ENCODE data around the gene ZBTB20.

DNA sequence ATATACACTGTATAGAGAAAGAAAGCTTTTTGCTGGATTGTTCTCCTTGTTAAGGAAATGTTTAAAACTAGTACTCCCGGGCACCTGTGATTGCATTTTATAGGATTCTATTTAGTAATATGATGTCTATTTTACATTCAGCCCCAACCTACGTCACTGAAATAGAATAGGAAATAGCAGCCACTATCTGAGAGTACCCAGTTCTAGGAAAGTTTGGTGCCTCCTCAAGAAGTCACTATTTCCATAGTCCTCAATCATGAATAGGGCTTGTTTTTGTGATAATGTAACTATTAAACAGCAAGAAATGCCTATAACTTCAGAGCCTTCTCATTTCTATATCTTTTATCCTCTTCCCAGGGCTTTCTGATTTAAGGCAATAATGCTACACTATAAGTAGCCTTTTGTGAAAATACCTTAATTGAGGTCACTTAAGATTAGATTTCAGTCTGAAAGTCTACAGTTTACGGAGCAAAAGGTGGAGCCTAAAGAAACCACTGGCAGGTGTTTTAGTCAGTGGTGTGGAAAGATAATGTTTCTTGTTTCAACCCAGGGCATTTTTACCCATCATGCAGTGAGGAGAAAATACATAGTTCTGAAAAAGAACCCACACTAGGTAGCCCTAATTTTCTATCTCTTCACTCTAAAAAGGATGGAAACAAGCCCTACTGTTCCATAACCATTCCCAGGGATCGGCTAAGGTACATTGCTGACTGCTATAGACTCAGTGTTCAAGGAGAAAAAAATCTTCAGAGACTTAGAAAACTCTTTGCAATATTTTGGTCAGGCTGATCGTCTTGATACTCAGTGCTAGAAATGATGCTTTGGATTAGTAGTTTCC, 814.5 kb downstream of the ZBTB20 start:
- TF ChIP-seq, protein P1, sequence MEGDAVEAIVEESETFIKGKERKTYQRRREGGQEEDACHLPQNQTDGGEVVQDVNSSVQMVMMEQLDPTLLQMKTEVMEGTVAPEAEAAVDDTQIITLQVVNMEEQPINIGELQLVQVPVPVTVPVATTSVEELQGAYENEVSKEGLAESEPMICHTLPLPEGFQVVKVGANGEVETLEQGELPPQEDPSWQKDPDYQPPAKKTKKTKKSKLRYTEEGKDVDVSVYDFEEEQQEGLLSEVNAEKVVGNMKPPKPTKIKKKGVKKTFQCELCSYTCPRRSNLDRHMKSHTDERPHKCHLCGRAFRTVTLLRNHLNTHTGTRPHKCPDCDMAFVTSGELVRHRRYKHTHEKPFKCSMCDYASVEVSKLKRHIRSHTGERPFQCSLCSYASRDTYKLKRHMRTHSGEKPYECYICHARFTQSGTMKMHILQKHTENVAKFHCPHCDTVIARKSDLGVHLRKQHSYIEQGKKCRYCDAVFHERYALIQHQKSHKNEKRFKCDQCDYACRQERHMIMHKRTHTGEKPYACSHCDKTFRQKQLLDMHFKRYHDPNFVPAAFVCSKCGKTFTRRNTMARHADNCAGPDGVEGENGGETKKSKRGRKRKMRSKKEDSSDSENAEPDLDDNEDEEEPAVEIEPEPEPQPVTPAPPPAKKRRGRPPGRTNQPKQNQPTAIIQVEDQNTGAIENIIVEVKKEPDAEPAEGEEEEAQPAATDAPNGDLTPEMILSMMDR (conservative IDR thresholded peaks at IDR 0.05): no peak
- no peak for TF ChIP-seq EZH2 (IDR thresholded peaks at IDR 0.05; ENCODE audit: low read depth)

All from PC-9 (cell line).